ENCODE results near the gene SIAH3.

Gene SIAH3

DNA sequence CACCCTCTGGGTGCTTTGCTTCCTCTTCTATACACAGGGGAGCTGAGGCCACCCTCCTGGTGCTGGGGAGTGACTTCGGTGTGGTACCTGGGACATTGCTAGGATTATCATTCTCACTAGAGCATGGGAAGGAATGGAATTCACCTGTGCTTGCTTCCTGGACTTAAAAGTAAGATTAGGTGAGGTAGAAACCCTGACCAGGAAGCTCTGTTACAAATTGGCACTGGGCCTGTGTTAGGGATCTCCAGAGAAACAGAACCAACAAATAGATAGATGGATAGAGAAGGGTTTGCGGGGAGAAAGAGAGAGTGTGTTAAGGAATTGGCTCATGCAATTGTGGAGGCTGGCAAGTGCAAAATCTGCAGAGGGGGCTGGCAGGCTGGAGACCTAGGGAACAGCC, 13.9 kb upstream of the SIAH3 start:
- TF ChIP-seq, protein P1, sequence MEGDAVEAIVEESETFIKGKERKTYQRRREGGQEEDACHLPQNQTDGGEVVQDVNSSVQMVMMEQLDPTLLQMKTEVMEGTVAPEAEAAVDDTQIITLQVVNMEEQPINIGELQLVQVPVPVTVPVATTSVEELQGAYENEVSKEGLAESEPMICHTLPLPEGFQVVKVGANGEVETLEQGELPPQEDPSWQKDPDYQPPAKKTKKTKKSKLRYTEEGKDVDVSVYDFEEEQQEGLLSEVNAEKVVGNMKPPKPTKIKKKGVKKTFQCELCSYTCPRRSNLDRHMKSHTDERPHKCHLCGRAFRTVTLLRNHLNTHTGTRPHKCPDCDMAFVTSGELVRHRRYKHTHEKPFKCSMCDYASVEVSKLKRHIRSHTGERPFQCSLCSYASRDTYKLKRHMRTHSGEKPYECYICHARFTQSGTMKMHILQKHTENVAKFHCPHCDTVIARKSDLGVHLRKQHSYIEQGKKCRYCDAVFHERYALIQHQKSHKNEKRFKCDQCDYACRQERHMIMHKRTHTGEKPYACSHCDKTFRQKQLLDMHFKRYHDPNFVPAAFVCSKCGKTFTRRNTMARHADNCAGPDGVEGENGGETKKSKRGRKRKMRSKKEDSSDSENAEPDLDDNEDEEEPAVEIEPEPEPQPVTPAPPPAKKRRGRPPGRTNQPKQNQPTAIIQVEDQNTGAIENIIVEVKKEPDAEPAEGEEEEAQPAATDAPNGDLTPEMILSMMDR (IDR thresholded peaks at IDR 0.05; ENCODE audit: low read depth, low read length, missing control alignments), result no peak
- H3K4me3 ChIP-seq (replicated peaks; ENCODE audit: low read depth, low read length), result no peak overlapping the region
- no peak for DNase-seq (ENCODE audit: extremely low read depth, low read depth)

DNA sequence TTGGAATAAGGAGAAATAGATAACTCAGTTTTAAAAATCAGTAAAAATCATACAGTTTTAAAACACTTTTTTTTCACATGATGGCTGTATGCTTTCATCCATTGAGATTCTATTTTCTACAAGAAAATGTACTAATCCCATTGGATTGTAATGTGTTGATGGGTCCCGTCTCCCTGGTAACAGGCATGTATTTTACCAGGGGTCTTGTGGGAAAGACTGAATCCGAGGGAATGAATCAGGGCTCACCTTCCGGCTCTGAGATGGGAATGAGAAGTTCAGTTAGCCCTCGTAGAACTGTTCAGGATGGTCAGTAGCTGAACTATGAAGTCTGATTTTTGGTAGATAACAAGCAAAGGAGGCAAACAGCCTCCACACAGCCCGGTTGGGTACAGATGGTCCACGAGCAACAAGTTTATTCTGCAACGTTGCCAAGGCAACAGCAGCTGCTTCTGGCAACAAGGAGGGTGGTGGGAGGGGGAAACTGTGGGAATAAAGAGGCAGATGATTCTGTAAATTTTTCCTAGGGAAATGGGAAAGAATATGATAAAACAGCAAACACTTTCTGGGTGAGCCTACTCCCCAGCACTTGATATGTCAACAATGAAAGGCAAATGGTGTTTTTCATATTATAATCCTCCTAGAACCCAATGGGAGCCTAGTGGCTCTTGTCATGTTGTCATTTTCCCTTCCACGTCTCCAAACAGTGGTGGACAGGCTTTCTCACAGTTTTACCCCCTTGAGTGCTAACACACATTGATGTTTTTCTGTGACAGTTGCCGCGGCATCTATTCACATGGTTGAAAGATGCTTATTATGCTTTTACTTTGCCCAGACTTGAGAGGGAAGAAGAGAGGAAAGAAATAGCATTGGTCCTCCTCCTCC, 12.4 kb upstream of the SIAH3 start:
- no peak overlapping the region for H3K4me3 ChIP-seq (replicated peaks; ENCODE audit: low read depth, low read length)
- TF ChIP-seq, protein P1 (IDR thresholded peaks at IDR 0.05; ENCODE audit: low read depth, low read length, missing control alignments), result no peak
- DNase-seq (ENCODE audit: extremely low read depth, low read depth), result no peak

DNA sequence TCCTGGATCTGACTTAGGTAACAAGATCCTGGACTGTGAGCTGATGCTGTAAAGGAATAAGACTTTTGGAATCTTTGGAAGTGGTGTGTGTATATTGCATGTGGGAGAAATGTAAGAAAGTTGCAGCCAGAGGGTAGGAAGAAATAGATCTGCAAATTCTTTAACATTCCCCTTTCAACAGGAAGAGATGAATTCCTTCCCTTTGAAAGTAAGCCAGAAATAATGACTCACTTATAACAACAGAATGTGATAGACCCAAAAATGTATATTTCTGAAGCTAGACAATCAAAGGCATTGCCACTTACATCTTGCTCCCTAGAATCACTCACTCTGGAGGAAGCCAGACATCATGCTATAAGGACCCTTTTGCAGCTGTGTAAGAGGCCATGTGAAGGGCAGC, 9.8 kb upstream of the SIAH3 start:
- no peak overlapping the region for H3K4me3 ChIP-seq (replicated peaks; ENCODE audit: low read depth, low read length)
- no peak for DNase-seq (ENCODE audit: extremely low read depth, low read depth)
- TF ChIP-seq, protein P1 (IDR thresholded peaks at IDR 0.05; ENCODE audit: low read depth, low read length, missing control alignments), result no peak

DNA sequence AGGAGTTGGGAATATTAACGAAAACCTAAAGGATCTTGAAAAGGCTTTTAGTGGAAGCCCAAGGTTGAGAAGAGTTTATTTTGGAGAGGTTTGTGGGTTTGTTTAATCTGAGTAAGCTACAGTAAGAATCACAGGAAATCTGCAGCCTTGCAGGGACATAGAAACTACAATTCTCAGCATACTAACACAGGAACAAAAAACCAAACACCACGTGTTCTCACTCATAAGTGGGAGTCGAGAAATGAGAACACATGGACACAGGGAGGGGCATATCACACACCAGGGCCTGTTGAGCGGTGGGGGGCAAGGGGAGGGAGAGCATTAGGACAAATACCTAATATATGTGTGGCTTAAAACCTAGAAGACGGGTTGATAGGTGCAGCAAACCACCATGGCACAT, 8.7 kb upstream of the SIAH3 start:
- no peak for DNase-seq (ENCODE audit: extremely low read depth, low read depth)
- H3K4me3 ChIP-seq (replicated peaks; ENCODE audit: low read depth, low read length), result no peak overlapping the region
- TF ChIP-seq, protein P1 (IDR thresholded peaks at IDR 0.05; ENCODE audit: low read depth, low read length, missing control alignments), result no peak

DNA sequence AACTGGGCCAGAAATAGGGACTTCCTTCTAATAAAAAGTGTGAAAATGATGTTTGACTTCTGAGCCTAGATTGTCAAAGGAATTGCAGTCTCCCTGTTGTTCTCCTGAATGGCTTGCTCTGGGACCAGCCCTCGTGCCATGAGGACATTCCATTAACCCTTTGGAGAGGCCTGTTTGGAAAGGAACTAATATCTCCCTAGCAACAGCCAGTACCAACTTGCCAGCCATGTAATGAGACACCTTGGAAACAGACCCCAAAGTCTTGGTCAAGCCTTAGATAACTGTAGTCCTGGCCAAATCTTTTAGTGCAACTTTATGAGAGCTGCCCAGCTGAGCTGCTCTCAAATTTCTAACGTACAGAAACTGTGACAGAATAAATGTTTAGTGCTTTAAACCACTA, 8.2 kb upstream of the SIAH3 start:
- TF ChIP-seq, protein P1 (IDR thresholded peaks at IDR 0.05; ENCODE audit: low read depth, low read length, missing control alignments), result no peak
- DNase-seq (ENCODE audit: extremely low read depth, low read depth), result no peak
- H3K4me3 ChIP-seq (replicated peaks; ENCODE audit: low read depth, low read length), result no peak overlapping the region

DNA sequence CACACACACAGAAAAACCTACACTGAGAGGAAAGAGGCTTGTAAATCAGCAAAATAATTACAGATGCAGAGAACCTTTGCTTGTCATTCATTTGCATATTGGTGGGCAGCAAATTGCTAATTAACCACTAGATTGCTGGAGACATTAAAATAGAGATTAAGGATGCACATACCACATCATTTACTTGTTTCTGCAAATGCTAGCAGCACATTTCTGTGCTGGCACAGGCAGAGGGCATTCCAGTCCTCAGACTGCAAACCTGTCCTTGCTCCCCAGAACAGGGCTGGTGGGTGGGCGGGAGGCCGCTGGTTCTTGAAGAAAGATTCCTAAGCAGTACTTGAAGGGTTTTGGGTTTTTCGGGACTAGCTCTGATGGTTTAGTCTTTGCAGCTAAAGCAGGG, 941 bp upstream of the SIAH3 start:
- no peak overlapping the region for H3K4me3 ChIP-seq (replicated peaks; ENCODE audit: low read depth, low read length)
- no peak for DNase-seq (ENCODE audit: extremely low read depth, low read depth)
- TF ChIP-seq, protein P1 (IDR thresholded peaks at IDR 0.05; ENCODE audit: low read depth, low read length, missing control alignments), result no peak
